Measurements from ENCODE around the gene SUDS3. TPM values are rescaled to one million over a fixed set of nuclear protein-coding genes. Genes with fewer than 3 reads are reported as not detected.
"Not testable (repeated sequence)": the region's sequence is repeated elsewhere in the genome, so short reads cannot be mapped to it uniquely, and the experiment has no call there.

Gene SUDS3, protein sequence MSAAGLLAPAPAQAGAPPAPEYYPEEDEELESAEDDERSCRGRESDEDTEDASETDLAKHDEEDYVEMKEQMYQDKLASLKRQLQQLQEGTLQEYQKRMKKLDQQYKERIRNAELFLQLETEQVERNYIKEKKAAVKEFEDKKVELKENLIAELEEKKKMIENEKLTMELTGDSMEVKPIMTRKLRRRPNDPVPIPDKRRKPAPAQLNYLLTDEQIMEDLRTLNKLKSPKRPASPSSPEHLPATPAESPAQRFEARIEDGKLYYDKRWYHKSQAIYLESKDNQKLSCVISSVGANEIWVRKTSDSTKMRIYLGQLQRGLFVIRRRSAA
- total RNA-seq = 49.7 and 71.2 TPM in 2 replicates
- 17.6 TPM for polyA plus RNA-seq (2012)

DNA sequence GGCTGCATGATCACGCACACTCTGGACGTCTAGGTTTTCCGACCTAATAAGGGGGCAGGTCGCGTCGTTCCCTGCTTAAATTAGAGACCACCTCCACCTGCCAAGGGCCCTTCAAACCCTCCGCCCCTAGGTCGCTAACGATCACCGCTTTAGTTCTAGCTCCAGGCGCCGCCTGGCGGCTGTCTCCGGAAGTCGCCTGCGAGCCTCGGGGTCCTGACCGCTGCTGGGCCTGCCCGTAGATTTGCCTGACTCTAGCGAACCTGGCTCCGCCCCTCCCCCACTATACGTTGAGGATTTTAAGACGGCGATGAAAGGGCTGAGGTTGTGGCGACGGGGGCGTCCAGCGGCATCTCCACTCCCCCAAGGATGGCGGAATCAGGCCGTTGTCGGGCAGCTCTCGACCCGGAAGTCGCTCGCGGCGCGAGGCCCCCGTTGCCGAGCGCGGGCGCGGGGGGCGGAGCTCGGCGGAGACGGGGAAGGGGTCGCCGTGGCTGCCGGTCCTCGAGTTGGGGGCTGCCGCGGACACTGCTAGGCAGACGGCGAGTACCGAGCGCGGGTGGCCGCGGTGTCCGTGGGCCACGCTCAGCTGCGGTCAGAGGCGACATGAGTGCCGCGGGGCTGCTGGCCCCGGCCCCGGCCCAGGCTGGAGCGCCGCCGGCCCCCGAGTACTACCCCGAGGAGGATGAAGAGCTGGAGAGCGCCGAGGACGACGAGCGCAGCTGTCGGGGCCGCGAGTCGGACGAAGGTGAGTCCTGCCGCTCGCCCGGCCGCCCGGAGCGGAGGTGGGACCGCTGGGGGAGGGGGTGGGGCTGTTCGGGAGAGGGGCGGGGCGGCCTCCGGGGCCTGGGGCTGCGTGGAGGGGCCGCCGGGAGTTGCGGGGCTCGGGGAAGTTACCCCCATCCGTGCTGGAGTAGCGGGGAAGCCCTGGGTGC, at the start of gene SUDS3:
Gene SUDS3 (plus strand): TSS at position 467 of the 932 bp plus-strand sequence. CDS start 137 bp downstream, at position 604.
- peak; percentile 84 for DNase-seq (ENCODE audit: low read depth)

DNA sequence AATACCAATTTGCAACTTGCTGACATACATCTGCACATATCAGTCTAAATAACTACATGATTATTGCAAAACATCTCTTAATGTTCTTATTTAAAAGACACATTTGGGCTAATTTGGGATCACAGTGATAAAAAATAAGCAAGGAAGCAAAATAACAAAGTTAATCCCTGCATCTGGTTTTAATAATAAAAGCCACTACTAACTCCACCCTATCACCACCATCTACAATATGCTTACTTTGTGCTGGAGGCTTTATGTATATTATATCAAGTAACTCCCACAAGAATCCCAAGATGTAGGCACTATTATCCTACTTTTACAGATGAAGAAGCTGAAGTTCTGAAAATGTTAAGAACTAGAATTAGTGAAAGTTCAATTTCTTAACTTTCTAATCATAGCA, 49.4 kb upstream of the SUDS3 start:
- no peak for DNase-seq (ENCODE audit: low read depth)

DNA sequence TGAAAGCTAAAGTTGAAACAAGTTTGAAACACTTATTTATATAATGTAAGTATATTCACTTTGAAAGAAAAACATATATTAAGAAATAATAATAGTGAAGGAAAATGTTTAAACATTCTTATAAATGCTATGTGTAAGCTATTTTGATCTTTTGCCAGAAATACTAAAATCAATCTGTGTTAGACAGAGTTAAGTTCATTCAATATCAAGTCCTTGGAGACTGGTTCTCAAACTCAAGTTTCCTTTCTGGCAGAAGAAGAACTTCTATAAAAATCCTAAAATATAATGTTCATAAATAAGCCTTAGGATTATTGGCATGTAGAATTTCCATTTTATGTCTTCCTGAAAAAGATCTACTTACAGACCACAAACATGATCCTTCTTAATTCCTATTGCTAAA, 49.0 kb upstream of the SUDS3 start:
- DNase-seq (ENCODE audit: low read depth) = no peak

DNA sequence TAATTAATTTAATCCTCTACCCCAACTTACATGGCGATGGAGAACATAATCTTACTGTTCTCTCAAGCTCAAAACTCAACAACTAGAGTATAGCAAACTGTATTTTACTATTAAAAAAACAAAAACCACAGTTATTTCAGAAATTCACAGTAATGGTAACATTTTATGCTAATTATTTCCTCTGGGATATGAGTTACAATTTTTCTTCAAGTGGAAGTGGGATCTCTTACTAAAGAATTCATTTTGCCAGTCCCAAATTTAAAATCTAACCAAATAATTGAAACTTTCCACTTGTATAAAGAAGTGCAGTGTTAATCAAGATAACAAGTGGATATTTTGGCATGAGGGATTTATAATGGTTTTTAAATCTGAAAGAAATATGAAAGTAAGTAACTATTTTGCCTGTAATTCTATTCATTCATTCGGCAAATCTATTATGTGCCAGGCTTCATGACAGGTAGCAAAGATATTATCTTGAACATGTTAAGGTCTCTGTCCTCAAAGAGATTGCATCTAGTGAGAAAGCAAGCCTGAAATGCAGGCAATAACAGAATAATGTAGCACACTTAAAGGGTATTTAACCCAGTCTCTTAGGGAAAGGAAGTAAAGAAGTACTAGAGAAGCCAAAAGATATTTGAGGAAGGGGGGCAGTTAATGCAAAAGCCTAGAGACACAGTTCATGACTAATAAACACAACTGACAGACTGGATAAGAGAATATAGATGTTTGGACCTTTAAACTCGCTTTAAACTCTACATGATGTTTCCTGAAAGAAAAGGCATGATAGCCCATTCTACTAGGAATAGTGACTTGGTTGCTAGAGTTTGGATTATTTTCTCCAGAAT, 47.6 kb upstream of the SUDS3 start:
- no peak for DNase-seq (ENCODE audit: low read depth)

DNA sequence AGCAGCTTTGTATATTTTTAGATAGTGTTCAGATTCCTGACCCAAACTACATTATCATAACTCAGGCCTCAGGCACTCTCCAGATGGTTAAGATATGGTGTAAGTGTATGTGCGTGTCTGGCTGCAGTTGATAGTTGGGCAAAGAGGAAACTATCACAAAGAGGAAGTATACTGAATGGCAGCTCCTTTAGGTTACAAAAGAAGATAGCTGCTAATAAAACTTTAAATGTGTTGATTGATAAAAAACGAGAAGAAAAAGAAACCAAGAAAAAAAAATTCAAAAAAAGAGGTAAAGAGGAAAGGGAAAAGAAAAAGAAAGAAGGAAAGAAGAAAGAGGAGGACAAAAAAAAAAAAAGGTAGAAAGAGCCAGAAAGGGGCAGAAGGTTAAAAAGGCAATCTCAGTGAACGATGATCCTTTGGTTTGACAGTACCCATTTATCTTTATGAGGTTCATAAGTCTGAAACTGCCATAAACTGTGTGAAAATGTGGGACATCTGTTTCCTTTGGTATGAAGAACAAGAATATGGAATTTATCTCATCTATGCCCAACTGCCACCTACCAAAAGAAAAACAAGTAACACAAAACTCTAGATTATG, 45.8 kb upstream of the SUDS3 start:
- DNase-seq (ENCODE audit: low read depth) = no peak

DNA sequence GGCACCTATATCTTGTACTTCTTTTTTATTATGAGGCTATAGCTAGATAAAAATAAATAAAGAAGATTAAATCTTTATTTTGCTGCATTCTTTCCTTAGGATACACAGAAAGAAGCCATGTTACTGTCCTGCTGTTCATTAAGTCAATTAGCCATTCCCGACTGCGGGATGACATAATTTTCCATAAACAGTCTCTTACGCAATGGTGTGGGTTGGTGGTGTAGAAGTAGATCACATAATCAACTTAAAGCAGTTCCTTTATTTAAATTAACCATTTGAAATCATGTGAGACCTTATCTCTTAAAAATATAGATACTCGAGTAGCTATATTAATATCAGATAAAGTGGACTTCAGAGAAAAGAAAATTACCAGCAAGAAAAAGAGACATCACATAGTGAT, 43.8 kb upstream of the SUDS3 start:
- no peak for DNase-seq (ENCODE audit: low read depth)

DNA sequence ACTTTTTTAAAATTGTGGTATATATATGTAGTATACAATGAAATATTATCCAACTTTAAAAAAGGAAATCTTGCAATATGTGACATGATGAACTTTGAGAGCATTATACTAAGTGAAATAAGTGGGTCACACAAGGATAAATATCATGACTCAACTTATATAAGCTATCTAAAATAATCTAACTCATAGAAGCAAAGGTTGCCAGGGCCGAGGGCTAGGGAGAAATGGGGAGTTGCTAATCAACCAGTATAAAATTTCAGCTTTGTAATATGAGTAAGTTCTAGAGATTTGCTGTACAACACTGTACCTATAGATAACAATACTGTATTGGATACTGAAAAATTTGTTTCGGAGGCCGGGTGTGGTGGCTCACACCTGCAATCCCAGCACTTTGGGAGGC, 42.1 kb upstream of the SUDS3 start:
- DNase-seq (ENCODE audit: low read depth) = no peak

DNA sequence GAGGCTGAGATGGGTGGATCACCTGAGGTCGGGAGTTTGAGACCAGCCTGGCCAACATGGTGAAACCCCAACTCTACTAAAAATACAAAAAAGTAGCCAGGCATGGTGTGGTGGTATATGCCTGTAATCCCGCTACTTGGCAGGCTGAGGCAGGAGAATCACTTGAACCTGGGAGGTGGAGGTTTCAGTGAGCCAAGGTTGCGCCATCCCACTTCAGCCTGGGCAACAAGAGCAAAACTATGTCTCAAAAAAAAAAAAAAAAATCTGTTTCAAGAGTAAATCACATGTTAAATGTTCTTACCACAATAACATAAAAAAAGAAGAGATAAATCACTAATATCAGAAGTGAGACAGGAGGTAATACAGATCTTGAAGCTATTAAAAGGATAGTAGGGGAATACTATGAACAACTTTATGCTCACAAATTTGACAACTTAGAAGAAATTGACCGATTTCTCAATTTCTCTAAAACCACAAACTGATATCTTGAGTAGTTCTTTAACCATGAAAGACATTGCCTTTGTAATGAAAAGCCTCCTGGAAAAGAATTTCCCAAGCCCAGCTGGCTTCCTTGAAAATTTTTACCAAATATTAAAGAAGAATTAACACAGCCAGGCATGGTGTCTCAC, 41.3 kb upstream of the SUDS3 start:
- DNase-seq (ENCODE audit: low read depth) = no peak

DNA sequence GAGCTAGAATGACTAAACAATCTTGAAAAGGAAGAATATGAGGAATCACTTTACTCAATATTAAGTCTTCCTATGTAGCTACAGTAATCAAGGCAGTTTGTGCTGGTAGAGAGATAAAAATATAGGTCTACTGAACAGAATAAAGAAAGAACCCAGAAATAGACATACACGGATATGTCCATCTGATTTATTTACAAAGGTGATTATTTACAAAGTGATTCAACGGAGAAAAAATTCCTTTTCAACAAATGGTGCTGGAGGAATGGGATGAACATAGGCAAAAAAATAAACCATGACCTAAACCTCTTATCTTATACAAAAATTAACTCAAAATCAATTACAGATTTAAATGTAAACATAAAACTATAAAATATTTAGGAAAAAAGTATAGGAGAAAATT, 40.2 kb upstream of the SUDS3 start:
- DNase-seq (ENCODE audit: low read depth) = no peak

DNA sequence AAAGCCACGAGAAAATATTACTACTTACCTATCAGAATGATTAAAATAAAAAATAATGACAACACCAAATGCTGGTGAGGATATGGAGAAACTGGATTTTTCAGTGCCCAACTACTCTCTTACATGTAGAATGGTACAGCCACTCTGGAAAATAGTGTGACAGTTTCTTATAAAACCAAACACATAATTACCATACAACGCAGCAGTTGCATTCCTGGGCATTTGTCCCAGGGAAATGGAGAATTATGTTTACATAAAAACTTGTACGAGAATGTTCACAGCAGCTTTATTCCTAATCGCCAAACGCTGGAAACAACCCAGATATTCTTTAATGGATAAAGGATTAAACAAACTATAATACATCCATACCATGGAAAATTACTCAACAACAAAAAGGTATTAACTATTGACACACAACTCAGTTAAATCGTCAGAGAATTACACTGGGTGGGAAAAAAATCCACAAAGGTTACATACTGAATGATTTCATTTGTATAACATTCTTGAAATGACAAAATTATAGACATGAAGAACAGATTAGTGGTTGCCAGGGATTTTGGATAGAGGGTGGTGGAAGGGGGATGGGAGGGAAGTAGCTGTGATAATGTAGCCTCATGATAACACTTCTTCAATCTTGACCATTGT, 39.0 kb upstream of the SUDS3 start:
- no peak for DNase-seq (ENCODE audit: low read depth)

DNA sequence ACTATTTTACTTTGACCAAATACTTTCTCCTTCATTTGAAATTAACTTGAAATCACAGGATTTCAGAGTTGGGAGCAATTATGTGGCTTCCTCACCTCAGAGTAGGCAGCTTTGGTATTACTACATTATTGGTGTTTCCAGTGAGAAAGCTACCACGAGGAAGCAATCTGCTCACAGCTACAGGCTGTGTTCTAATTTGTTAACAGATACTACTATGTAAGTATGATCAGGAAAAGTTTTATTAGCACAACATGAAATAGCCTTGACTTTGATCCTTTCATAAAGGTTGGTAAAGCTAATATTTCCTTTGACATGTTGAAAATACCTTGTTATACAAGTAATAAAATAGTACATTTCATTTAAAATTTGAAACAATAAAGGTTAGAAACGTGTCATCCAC, 34.3 kb upstream of the SUDS3 start:
- no peak for DNase-seq (ENCODE audit: low read depth)

DNA sequence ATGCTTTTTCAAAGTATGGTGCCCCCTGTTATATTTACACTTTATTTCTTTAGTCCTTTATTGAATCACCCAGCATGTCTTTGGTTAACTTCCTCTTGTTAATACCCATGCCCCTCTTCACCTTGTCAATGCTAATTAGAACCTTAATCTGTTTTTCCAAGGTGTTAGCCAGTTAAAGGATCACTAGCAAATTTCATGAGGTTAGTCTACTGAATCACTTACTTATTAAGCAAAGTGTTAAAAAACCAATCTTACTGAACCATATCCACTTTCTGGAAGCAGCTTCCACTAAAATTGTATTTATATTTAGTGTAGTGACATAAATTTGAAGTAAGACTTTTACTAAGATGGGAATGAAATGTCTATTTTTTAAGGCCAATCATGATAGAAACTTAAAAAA, 31.5 kb upstream of the SUDS3 start:
- no peak for DNase-seq (ENCODE audit: low read depth)

DNA sequence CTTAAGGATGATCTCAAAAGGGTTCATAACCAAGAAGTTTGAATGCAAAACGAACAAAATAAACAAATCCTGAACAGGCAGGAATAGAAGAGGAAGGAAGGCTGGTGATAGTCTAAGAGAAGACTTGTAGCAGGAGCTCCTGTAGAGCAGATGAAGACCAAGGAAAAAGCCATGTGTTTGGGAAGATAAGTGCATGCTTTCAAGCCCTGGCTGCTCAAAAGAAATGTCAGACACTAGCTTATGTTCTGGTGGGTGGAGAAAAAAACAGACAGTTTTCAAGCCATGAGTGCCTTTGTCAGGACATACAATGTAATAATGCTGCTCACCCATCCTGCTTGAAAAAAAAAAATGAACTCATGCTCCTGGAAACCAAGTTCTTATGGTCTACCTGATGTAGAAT, 31.0 kb upstream of the SUDS3 start:
- no peak for DNase-seq (ENCODE audit: low read depth)

DNA sequence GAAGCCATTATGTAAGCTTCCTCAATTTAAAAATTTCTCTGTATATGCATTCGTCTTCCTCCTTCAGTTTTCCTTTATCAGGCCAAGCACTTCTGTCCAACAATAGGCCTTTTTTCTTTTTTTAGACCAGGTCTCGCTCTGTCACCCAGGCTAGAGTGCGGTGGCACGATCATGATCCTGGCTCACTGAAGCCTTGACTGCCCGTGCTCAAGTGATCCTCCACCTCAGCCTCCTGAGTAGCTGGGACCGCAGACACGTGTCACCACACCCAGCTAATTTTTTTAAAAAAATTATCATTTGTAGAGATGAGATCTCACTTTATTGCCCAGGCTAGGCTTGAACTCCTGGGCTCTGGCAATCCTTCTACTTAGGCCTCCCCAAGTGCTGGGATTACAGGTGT, 29.5 kb upstream of the SUDS3 start:
- DNase-seq (ENCODE audit: low read depth) = no peak

DNA sequence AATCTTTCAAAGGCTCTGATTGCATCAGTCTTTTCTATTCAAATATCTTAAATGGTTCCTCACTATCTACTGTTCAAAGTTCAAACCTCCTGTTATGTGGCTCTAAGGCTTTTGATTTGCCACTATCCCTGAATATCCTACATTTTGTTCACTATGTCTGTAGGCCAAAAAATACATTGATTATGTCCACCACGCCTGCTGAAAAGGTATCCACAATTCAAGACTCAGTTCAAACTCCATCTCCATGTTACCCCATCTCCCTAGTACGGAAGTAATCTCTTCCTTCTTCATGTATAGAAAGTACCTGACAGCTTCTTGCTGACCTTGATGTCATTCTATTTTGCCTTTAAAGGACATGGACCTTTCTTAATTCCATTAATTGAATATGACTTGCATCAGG, 28.4 kb upstream of the SUDS3 start:
- no peak for DNase-seq (ENCODE audit: low read depth)

DNA sequence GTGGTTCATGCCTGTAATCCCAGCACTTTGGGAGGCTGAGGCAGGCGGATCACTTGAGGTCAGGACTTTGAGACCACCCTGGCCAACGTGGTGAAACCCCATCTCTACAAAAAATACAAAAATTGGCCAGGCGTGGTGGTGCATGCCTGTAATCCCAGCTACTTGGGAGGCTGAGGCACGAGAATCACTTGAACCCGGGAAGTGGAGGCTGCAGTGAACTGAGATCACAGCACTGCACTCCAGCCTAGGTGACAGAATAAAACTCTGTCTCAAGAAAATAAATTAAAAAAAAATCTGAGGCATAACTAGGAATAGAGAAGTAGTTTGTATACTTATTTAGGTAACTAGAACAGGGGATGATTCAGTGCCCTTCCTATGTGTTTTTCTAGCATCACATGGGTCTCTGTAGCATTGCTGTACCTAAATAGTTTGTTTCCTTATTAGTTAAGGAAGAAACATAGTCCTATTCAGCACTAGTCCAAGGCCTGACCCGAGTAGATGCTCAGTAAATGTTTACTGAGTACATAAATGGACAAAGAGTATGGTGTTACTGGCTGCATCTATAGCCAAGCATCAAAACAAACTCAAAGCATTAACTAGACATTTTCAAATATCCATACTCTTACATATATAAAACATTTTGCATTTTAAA, 25.3 kb upstream of the SUDS3 start:
- no peak for DNase-seq (ENCODE audit: low read depth)

DNA sequence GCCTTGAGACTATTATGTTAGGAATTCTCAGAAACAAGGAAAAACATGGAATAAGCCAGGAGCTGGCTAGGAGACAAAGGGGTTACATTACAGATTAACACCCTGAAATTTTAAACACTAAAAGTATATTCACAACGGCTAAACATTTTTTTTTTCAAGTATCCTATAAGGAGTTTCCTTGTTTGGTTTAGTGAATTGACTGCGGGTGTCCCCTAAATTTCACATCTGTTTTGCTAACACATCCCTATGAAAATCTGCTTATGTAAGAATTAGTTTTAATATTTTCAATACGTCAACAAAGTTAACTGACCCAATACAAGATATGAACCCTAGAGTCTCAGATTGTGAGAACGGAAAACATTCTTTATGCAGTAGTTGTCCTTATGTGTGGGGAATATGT, 22.6 kb upstream of the SUDS3 start:
- no peak for DNase-seq (ENCODE audit: low read depth)

DNA sequence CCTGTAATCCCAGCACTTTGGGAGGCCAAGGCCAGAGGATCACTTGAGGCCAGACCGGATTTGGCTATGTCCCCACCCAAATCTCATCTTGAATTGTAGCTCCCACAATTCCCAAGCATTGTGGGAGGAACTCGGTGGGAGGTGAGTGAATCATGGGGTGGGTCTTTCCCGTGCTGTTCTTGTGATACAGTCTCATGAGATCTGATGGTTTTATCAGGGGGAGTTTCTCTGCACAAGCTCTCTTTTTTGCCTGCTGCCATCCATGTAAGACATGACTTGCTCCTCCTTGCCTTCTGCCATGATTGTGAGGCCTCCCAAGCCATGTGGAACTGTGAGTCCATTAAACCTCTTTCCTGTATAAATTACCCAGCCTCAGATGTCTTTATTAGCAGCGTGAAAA, 21.9 kb upstream of the SUDS3 start:
- not testable (repeated sequence) for DNase-seq (ENCODE audit: low read depth)

DNA sequence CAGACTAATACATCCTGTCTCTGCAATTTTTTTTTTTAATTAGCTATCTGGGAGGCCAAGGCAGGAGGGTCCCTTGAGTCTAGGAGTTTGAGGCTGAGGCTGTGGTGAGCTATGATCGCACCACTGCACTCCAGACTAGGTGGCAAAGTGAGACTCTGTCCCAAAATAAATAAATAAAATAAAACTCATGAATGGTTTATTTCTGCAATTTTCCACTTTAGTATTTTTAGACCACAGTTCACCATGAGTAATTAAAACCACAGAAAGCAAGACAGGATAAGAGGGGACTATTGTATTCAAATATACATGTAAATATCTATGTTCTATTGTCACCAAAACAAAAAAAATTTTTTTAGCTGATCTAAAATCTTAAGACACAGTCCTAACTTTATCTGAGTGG, 21.5 kb upstream of the SUDS3 start:
- no peak for DNase-seq (ENCODE audit: low read depth)

DNA sequence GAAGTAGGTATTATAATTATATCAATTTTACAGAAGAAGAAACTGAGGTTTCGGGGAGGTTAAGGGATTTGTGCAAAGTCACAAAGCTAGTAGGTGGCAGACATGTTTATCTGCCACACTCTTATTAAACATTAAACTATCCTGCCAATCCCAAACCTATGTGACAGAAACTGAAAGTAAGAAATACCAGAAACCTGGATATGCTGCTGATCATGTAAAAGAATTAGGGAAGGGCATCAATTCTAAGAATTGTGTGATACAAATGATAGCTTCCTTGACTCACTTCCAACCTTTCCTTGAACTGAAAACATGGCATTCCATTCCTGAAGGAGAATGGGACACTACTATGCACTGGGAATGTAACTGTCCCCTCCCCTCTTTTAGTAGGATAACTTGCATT, 20.5 kb upstream of the SUDS3 start:
- no peak for DNase-seq (ENCODE audit: low read depth)
